ENCODE measurements around the gene ABI1. TPM values are rescaled to one million over a fixed set of nuclear protein-coding genes. Genes with fewer than 3 reads are reported as not detected.

Gene ABI1
- total and polyA plus RNA-seq, 9 of the 15 experiments (the other 6 are each of a cell fraction or from before 2014, with no cell fraction given) = 22.1 to 52.3 (median 39.0) TPM

DNA sequence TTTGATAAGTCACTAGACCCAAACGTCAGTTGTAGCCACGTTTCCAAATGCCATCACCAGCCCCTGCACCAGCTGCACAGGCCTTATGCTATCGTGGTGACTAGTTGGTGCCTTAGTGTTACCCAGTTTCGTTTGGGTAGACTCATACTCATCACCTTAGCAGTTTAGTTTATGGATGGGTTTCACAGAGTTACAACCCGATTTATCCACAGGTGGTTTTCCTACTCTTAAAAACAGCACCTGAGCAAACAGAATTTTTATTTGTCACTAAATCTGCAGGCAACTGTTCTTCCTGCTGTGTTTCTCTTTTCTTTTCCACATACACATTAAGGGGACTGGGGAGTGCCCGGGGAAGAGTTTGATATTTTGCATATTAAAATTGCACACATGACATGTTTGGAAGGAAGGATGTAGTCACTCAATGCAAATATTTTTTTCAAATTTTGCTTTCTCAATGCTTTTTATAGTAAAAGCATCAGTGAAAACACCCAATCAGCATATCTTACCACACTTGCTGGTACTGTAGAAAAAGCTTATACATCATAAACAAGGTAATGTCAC, 121.6 kb downstream of the ABI1 start:
- H3K9me3 ChIP-seq (replicated peaks; ENCODE audit: control insufficient read depth, insufficient read depth, low read depth, low read length) = no peaks in the 10 kb centered on the region
- H3K9me1 ChIP-seq (ENCODE audit: control insufficient read depth, insufficient read depth, low read length) = no peaks in the 10 kb centered on the region
- intact Hi-C loops (cut with micrococcal nuclease) = no loop called here
- WGBS (ENCODE audit: insufficient coverage, low coverage, missing lambda C conversion rate) = 86% methylated on average over 6 of the region's 6 CpGs
- DNase-seq (ENCODE audit: extremely low read depth in 1 of 4, low spot score in 3 of 4) = no peak
- BruUV-seq (replicated peaks) = no TSS peak
- H3K4me3 ChIP-seq = no peak overlapping the region
- H3K27me3 ChIP-seq (ENCODE audit: control insufficient read depth in 2 of 2, insufficient read depth in 2 of 2, low read length in 2 of 2) = no peaks in the 10 kb centered on the region
- ChIA-PET POLR2A (interaction anchor here (0.6 to 1.4 kb wide), 3 partner anchors 9 to 24 kb away, joined by 3 to 4 read pairs (median 3); no protein-coding TSS in a partner anchor), CTCF (ENCODE audit: low intra/inter-chr PET ratio) (no interaction called here)
- no peak for ATAC-seq
- FAIRE-seq = no peak
- H3K27ac ChIP-seq (ENCODE audit: extremely low read depth, low read depth, low read length) = no peak overlapping the region
- H3K4me1 ChIP-seq (replicated peaks in 1 of 2; ENCODE audit: control insufficient read depth in 2 of 2, insufficient read depth in 2 of 2, low read length in 2 of 2) = no peaks in the 10 kb centered on the region
- no peak overlapping the region for H3K4me2 ChIP-seq (ENCODE audit: insufficient read depth, low read length)
- H4K20me1 ChIP-seq (replicated peaks; ENCODE audit: control insufficient read depth, insufficient read depth, low read length) = no peaks in the 10 kb centered on the region
- H2AFZ ChIP-seq (ENCODE audit: low read depth, low read length) = no peak overlapping the region
- peaks cover 97% of the 10 kb centered on the region for H3K36me3 ChIP-seq (ENCODE audit: control insufficient read depth, insufficient read depth, low read length)
- in situ Hi-C loops (cut with MboI) = no loop called here
- no peaks in the 10 kb centered on the region for H3K79me2 ChIP-seq (ENCODE audit: control insufficient read depth, insufficient read depth, low read length)
- TF ChIP-seq ZNF165 (CRISPR knock-in tag; IDR thresholded peaks at IDR 0.05; ENCODE audit: borderline replicate concordance) = no peak
- TF ChIP-seq SNIP1 (IDR thresholded peaks at IDR 0.05; ENCODE audit: low read depth) = no peak
- no peak for TF ChIP-seq RHOXF2B (CRISPR knock-in tag; conservative IDR thresholded peaks at IDR 0.05)
- TF ChIP-seq, protein P1, sequence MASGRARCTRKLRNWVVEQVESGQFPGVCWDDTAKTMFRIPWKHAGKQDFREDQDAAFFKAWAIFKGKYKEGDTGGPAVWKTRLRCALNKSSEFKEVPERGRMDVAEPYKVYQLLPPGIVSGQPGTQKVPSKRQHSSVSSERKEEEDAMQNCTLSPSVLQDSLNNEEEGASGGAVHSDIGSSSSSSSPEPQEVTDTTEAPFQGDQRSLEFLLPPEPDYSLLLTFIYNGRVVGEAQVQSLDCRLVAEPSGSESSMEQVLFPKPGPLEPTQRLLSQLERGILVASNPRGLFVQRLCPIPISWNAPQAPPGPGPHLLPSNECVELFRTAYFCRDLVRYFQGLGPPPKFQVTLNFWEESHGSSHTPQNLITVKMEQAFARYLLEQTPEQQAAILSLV (tag; IDR thresholded peaks at IDR 0.05) = no peak
- TF ChIP-seq MED1 (CRISPR knock-in tag; IDR thresholded peaks at IDR 0.05; ENCODE audit: borderline replicate concordance) = no peak
- no peak for TF ChIP-seq TBP (optimal IDR thresholded peaks at IDR 0.05; ENCODE audit: low read depth, low read length)
- peak; percentile 45; the same call in 1 of the 2 replicates for TF ChIP-seq ZNF316 (IDR thresholded peaks at IDR 0.05)
- TF ChIP-seq JUNB (CRISPR knock-in tag; conservative IDR thresholded peaks at IDR 0.05) = no peak
- peak; percentile 31; the same call in 1 of the 2 replicates for TF ChIP-seq C11orf30 (IDR thresholded peaks at IDR 0.05; ENCODE audit: low read depth)
- TF ChIP-seq, protein P2, sequence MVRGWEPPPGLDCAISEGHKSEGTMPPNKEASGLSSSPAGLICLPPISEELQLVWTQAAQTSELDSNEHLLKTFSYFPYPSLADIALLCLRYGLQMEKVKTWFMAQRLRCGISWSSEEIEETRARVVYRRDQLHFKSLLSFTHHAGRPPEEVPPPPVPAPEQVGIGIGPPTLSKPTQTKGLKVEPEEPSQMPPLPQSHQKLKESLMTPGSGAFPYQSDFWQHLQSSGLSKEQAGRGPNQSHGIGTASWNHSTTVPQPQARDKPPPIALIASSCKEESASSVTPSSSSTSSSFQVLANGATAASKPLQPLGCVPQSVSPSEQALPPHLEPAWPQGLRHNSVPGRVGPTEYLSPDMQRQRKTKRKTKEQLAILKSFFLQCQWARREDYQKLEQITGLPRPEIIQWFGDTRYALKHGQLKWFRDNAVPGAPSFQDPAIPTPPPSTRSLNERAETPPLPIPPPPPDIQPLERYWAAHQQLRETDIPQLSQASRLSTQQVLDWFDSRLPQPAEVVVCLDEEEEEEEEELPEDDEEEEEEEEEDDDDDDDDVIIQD (CRISPR knock-in tag; IDR thresholded peaks at IDR 0.05) = no peak
- no peak for TF ChIP-seq ZNF184 (CRISPR knock-in tag; IDR thresholded peaks at IDR 0.05)
- TF ChIP-seq NR2C1 (IDR thresholded peaks at IDR 0.05) = no peak
- no peak for TF ChIP-seq NR2C1 (tag; IDR thresholded peaks at IDR 0.05)
- no peak for TF ChIP-seq RBM15 (IDR thresholded peaks at IDR 0.05; ENCODE audit: insufficient read depth, low read length)
- TF ChIP-seq, protein P3, sequence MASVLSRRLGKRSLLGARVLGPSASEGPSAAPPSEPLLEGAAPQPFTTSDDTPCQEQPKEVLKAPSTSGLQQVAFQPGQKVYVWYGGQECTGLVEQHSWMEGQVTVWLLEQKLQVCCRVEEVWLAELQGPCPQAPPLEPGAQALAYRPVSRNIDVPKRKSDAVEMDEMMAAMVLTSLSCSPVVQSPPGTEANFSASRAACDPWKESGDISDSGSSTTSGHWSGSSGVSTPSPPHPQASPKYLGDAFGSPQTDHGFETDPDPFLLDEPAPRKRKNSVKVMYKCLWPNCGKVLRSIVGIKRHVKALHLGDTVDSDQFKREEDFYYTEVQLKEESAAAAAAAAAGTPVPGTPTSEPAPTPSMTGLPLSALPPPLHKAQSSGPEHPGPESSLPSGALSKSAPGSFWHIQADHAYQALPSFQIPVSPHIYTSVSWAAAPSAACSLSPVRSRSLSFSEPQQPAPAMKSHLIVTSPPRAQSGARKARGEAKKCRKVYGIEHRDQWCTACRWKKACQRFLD (CRISPR knock-in tag; IDR thresholded peaks at IDR 0.05) = no peak
- no peak for TF ChIP-seq BACH1 (tag; IDR thresholded peaks at IDR 0.05)
- no peak for TF ChIP-seq CEBPG (CRISPR knock-in tag; IDR thresholded peaks at IDR 0.05)
- no peak for TF ChIP-seq CEBPG (tag; conservative IDR thresholded peaks at IDR 0.05 in 1 of 2, IDR thresholded peaks at IDR 0.05 in 1 of 2)
- H3K9ac ChIP-seq (ENCODE audit: insufficient read depth in 1 of 2, low read depth in 2 of 2, low read length in 2 of 2) = no peak overlapping the region
